Small intestine (tissue), 7 donors: ENCODE results near the gene TSPAN9. TPM values are rescaled to one million over a fixed set of nuclear protein-coding genes. Genes with fewer than 3 reads are reported as not detected.

ENCODE experiments used
- DNase-seq, 2 donors: peaks; one replicate each; pipeline versions ENCODE4 v3.0.0 to v3.0.0-alpha.2; 2013
- FAIRE-seq: peaks from 2 replicates; lab custom pipeline; 2012; peaks lifted over from hg19 to GRCh38; lab: Jason Lieb, UNC
- H3K27ac ChIP-seq, 3 donors: one replicate each; pipeline ENCODE4 v1.5.1; 2013; ENCODE audit warnings: low read length in 2 of 3, mild to moderate bottlenecking in 2 of 3, control low read depth in 1 of 3, inconsistent platforms in 1 of 3, low read depth in 1 of 3, moderate library complexity in 1 of 3
- H3K27me3 ChIP-seq, 3 donors: one replicate each; pipeline ENCODE4 v1.6.1; 2013; ENCODE audit warnings: low read length in 3 of 3, inconsistent platforms in 1 of 3; ENCODE audit not compliant: control insufficient read depth in 3 of 3, insufficient read depth in 3 of 3
- H3K36me3 ChIP-seq, 3 donors: one replicate each; pipeline ENCODE4 v1.6.1; 2013; ENCODE audit warnings: low read length in 3 of 3, inconsistent platforms in 1 of 3, low read depth in 1 of 3, mild to moderate bottlenecking in 1 of 3, moderate library complexity in 1 of 3; ENCODE audit not compliant: control insufficient read depth in 3 of 3, insufficient read depth in 2 of 3
- H3K4me1 ChIP-seq, 3 donors: one replicate each; pipeline ENCODE4 v1.6.1; 2013; ENCODE audit warnings: low read length in 2 of 3, inconsistent platforms in 1 of 3, low read depth in 1 of 3, mild to moderate bottlenecking in 1 of 3, moderate library complexity in 1 of 3; ENCODE audit not compliant: control insufficient read depth in 3 of 3, insufficient read depth in 2 of 3
- H3K4me3 ChIP-seq, 3 donors: one replicate each; pipeline ENCODE4 v1.5.1; 2013; ENCODE audit warnings: low read length in 3 of 3, control low read depth in 1 of 3, inconsistent platforms in 1 of 3, low read depth in 1 of 3, mild to moderate bottlenecking in 1 of 3, moderate library complexity in 1 of 3
- H3K9me3 ChIP-seq, 2 donors: one replicate each; pipeline ENCODE4 v1.6.1; 2013; ENCODE audit warnings: low read depth in 1 of 2, low read length in 1 of 2; ENCODE audit not compliant: control insufficient read depth in 2 of 2, insufficient read depth in 1 of 2
- WGBS, 3 donors: extraction: QIAGEN DNeasy Blood & Tissue Kit; methylation state at CpG; one replicate each; pipeline ENCODE4 v1.1.7; 2013; 5-methylcytosine and 5-hydroxymethylcytosine counted together
- polyA plus RNA-seq, 4 donors: library from polyadenylated mRNA; stranded (reverse) in 3 of 4; unstranded in 1 of 4; fragments of 200-250 nt in 3 of 4; fragments of 120-200 nt in 1 of 4; gene quantifications; one replicate each; pipeline versions ENCODE4 v1.2.1 to v1.2.3, GENCODE V29; 2013
- donor health status: healthy with polysubstance abuse.
- donor health status: control.
- donor health status: control.
- donor health status: Bipolar disorder and iron deficiency.
- donor health status: healthy.

Gene TSPAN9
- polyA plus RNA-seq, 4 donors, result 1.3 to 25.5 (median 12.8) TPM

DNA sequence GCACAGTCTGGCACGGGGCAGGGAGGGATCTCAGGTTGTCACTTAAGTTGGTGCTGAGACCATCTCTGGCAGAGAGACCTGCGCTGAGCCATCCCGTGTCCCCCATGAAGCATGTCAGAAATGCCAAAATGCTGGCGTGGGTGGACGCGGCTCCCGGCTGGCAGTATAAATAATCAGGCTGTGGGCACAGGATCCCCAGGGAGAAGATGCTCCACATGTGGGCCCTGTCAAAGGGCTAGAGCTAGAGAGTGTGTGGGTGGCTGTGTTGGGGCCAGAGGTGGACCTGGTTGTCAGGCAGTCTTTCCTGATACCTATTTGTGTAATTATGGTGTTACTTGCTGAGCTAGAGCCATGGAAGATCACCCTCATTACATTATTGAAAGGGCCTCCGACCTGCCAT lies 189.5 kb downstream of the TSPAN9 start:
- no peak overlapping the region for H3K4me3 ChIP-seq
- DNase-seq (no peak), FAIRE-seq (no peak)
- no peaks in the 10 kb centered on the region for H3K27me3 ChIP-seq
- no peak overlapping the region for H3K27ac ChIP-seq
- H3K36me3 ChIP-seq, result peaks cover 0 to 4% (median 0%) of the 10 kb centered on the region in 3 donors
- 80 to 88% (median 86%) methylated on average over 8 of the region's 8 CpGs for WGBS, 3 donors
- H3K4me1 ChIP-seq, result no peaks in the 10 kb centered on the region
- no peaks in the 10 kb centered on the region for H3K9me3 ChIP-seq

DNA sequence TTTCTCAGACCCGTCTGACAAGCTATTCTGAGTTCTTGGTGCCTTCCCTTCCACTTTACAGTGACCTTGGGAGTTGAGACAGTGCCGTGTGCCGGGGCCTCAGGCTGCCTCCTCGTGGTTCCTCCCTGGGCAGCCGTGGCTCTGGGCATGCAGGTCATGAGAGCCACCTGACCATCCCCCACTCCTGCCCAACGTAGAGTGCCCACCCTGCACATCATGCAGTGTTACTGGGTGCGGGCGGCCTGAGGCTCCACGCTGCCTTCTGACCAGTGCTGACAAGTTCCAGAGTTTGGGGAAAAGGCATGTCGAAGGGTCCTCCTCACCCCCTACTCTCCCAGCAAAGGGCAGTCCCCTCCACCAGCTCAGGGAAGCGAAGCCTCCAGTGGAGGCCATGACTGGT lies 190.5 kb downstream of the TSPAN9 start:
- no peaks in the 10 kb centered on the region for H3K9me3 ChIP-seq
- DNase-seq (no peak), FAIRE-seq (no peak)
- no peak overlapping the region for H3K27ac ChIP-seq
- no peak overlapping the region for H3K4me3 ChIP-seq
- H3K36me3 ChIP-seq, result peaks cover 0 to 6% (median 0%) of the 10 kb centered on the region in 3 donors
- 77 to 82% (median 80%) methylated on average over 11 of the region's 11 CpGs for WGBS, 3 donors
- H3K27me3 ChIP-seq, result no peaks in the 10 kb centered on the region
- H3K4me1 ChIP-seq, result no peaks in the 10 kb centered on the region

DNA sequence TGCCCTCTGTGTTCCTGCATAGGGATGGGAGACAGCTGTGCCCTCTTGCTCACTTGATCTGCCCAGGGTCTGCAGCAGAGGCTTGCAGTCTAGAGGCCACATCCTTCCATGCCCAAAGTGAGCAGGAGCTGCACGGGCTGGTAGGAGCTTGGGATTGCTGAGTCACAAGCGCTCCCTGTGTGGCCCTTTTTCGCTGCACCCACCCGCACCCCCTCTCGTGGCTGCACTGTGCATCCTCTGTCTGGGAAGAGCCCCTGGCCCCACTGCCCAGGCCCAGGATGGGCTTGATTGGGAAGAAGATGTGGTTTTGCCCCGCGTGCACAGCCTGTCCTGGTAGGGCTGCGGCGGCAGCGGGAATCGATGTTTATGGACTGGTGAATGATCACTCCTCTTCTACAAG lies 192.4 kb downstream of the TSPAN9 start:
- H3K27ac ChIP-seq, result no peak overlapping the region
- 55 to 78% (median 76%) methylated on average over 11 of the region's 11 CpGs for whole genome bisulfite sequencing, 3 donors
- no peak for DNase-seq
- H3K4me1 ChIP-seq, result no peaks in the 10 kb centered on the region
- no peak for FAIRE-seq
- H3K9me3 ChIP-seq, result no peaks in the 10 kb centered on the region
- no peaks in the 10 kb centered on the region for H3K27me3 ChIP-seq
- peaks cover 0 to 9% (median 0%) of the 10 kb centered on the region in 3 donors for H3K36me3 ChIP-seq
- no peak overlapping the region for H3K4me3 ChIP-seq

DNA sequence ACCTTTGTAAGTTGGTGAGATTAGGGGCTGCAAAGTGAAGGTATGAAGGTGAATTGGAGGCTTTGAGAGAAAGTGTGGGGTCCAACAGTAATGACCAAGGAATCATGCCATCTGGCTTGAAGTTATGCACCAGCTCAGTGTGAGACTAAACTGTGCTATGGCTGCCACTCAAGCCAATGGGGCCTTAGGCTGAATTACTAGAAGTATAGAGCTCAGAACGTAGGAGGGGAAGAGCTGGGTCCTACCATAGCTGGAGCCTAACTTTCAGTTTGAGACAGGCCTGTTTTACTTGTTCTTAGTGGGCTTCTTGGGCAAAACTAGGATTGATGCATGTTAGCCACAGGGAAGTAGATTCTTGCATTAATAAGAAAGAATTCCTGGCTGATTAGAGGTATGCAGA lies 194.0 kb downstream of the TSPAN9 start:
- Histone ChIP-seq H3K4me1 (no peaks in the 10 kb centered on the region), H3K27me3 (no peaks in the 10 kb centered on the region), H3K4me3 (no peak overlapping the region), H3K9me3 (no peaks in the 10 kb centered on the region), H3K27ac (no peak overlapping the region), H3K36me3 (peaks cover 0 to 8% (median 0%) of the 10 kb centered on the region in 3 donors)
- 63 to 76% (median 71%) methylated on average over 1 of the region's 1 CpG for WGBS, 3 donors
- DNase-seq, result no peak
- FAIRE-seq, result no peak

DNA sequence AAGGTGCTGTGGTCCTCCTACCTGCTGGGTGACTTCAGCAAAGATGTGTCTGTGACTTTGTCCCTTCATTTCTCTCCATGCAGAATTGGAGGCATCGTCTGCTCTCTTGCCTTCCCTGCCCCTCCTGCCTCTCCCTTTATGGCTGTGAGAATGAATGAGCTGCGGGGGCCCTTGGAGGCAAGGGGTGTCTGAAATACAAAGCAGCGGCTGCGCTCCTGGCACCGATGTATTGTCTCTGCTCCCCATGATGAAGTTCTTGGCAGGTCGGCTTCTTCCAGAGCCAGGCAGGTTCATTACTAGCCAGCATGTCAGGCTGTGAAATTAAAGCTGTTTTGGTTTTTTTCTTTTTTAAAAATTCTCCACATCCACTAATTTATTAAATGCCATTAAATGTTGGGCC lies 194.5 kb downstream of the TSPAN9 start:
- 82 to 89% (median 86%) methylated on average over 6 of the region's 6 CpGs for WGBS, 3 donors
- H3K36me3 ChIP-seq, result peaks cover 0 to 8% (median 0%) of the 10 kb centered on the region in 3 donors
- no peak overlapping the region for H3K27ac ChIP-seq
- H3K9me3 ChIP-seq, result no peaks in the 10 kb centered on the region
- no peaks in the 10 kb centered on the region for H3K4me1 ChIP-seq
- FAIRE-seq (no peak), DNase-seq (no peak)
- no peaks in the 10 kb centered on the region for H3K27me3 ChIP-seq
- no peak overlapping the region for H3K4me3 ChIP-seq

DNA sequence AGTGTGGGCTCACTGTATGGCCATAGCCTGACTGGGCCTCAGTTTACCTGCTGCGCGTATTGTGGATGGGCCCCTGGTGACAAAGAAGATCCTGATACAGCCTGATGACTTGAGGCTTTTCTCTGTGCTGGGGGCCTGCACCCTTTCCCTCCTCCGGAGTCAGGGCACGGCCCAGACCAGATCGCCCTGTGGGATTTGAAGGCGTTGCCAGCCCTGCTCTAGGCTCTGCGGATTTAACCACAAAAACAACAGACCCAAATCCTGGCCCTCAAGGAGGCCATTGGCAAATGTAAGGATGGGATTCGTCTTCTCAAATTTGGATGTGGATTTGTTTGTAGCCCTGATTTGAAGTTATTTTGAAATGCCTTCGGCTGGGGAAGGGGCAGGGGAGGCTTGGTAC lies 195.8 kb downstream of the TSPAN9 start:
- no peak for FAIRE-seq
- peaks cover 0 to 6% (median 0%) of the 10 kb centered on the region in 3 donors for H3K36me3 ChIP-seq
- no peaks in the 10 kb centered on the region for H3K4me1 ChIP-seq
- no peak overlapping the region for H3K4me3 ChIP-seq
- 90 to 94% (median 92%) methylated on average over 9 of the region's 9 CpGs for WGBS, 3 donors
- no peak for DNase-seq
- H3K27ac ChIP-seq, result no peak overlapping the region
- no peaks in the 10 kb centered on the region for H3K9me3 ChIP-seq
- no peaks in the 10 kb centered on the region for H3K27me3 ChIP-seq

DNA sequence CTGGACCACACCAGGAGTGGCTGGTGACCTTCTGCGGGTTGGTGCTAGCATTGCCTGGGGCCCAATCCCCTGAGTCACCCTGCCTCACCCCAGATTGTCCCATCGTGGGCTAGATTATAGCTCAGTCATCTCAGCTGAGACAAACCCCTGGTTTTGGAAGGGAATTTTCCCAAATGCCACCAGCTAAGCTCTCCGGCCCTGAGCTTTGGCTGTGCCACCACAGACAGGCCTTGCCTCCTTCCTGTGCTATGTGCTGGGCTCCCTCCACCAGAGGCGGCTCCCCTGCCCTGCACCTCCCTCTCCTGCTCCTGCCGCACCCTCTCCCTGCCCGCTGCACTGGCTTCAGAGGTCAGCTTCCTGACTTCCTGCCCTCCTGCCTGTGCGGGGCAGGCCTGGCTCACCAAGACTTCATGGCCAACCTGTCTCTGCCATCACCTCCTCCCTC lies 196.3 kb downstream of the TSPAN9 start:
- peak in 1 of 2 donors; percentile 13 for DNase-seq
- H3K9me3 ChIP-seq, result no peaks in the 10 kb centered on the region
- no peak overlapping the region for H3K4me3 ChIP-seq
- peaks cover 0 to 6% (median 0%) of the 10 kb centered on the region in 3 donors for H3K36me3 ChIP-seq
- no peaks in the 10 kb centered on the region for H3K27me3 ChIP-seq
- no peak for FAIRE-seq
- H3K27ac ChIP-seq, result no peak overlapping the region
- H3K4me1 ChIP-seq, result no peaks in the 10 kb centered on the region
- 27 to 69% (median 58%) methylated on average over 7 of the region's 7 CpGs for WGBS, 3 donors

DNA sequence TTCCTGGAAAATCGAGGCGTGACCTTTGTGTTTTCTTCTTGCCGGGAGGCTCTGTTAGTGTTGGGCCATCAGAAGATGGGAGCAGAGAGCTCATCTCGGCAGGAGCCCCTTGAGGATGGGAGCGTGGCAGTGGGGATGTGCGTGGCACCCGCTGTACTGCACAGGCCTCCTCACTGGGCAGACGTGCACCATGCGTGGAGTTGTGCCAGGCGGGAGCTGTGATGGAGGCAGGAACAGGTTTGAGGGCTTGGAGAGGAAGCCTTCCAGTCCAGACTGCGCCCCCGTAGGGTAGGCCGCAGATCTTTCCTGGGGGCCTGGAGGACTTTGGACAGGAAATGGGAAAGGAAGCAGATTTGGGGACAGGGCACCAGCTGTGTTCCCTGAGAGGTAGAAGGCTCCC lies 197.5 kb downstream of the TSPAN9 start:
- Histone ChIP-seq H3K27ac (no peak overlapping the region), H3K27me3 (no peaks in the 10 kb centered on the region), H3K9me3 (no peaks in the 10 kb centered on the region), H3K36me3 (peaks cover 0 to 9% (median 0%) of the 10 kb centered on the region in 3 donors), H3K4me3 (no peak overlapping the region), H3K4me1 (no peaks in the 10 kb centered on the region)
- no peak for DNase-seq
- no peak for FAIRE-seq
- 72% methylated on average over 13 of the region's 13 CpGs for WGBS, 3 donors
